ENCODE data around the gene PAM.
"Not testable (repeated sequence)": the region's sequence is repeated elsewhere in the genome, so short reads cannot be mapped to it uniquely, and the experiment has no call there.

The PAM gene

GRCh38 chr5:102754767-102755431 lies at the start of gene PAM:
Gene PAM, plus strand, starts transcription at chr5:102755305. Its CDS starts 110,891 bp downstream, at chr5:102866196.
- DNase-seq = peak; percentile 77 to 78

DNA sequence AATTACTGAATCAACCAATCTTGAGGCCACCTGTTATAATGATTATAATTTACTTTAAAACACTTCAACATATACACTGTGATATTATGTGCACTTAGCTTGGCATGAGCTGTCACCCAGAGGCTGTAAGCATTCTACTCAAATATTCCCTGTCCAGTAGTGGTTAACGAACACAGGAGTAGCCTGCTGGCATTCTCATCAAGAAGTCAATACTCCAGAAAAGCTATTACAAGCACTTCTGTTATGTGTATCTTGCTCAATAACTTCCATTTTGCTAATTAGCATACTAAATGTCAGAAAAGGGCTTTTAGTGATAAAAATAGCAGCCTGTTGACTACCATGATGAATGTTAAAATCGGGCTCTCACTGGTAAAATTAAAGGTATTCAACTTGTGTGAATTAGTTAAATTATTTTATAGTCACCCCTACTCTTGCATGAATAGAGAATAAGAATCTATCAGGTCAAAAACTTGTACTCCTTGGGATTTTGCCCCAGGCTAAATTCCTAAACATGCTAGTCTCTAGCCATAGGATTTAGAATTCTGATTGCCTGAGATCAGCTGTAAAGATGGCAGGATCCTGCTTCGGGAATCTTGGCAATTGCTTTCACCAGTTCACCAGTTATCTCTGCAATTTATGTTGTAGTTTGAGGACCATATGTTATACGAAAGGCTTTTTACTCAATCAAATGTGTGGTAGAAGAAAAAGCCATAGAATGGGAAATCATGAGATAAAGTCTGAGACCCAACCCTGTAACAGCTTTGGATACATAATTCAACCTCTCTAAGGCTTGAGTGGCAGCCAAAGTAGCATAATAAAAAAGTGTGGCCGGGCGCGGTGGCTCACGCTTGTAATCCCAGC lies 43.4 kb upstream of the PAM start:
- DNase-seq = no peak

DNA sequence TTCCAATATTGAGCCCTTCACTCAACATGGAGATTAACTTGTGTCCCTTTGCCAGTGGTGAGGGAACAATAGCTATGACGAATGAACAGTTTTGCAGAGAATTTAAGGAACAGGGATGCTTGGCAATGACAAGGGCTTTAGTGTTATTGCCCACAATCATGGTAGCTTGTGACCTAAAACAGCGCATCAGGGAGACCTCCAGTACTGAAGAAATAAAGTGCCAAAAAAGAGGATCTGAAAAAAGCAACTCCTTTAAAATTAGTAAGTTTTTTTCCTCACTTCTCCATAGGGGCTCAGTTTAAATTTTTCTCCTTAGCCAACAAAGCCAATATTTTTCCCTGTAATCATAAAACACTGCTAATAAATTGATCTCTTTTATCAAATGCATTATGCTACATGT lies 41.8 kb upstream of the PAM start:
- no peak for DNase-seq

GRCh38 chr5:102713682-102714231 lies 41.3 kb upstream of the PAM start:
- DNase-seq = no peak

DNA sequence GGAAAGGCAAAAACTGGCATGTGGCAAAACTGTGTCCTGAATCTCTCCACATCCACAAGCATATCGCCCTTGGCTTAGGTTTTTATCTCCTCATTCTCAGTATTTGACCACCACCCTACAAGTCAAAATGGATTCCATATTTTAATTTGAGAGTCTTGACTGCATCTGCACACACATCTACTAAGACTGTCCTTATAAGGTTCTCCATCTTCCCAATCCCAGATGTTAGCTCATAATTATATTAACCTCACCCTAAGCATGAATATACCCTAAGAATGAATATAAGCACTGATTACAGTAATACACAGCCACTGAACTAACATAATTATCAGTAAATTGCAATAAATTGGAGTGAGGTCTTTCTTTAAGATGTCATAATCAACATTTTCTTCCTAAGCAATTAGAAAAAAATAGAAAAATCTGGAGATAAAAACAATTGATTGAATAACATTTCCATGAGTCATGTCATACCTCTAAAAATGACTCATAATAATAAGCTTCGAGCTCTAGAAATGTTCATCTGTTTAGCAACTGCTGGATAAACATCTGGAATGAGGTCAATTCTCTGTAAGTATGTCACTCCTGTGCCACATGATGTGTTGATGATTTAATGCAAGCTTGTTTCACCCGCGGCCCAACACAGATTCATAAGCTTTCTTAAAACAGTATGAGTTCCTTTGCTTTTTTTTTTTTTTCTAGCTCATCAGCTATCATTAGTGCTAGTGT lies 39.9 kb upstream of the PAM start:
- no peak for DNase-seq

- no peak for DNase-seq
These were observed 39.1 kb upstream of the PAM start for GRCh38 chr5:102716017-102716416.

- DNase-seq = no peak
These were observed 36.3 kb upstream of the PAM start for GRCh38 chr5:102718819-102719218.

DNA sequence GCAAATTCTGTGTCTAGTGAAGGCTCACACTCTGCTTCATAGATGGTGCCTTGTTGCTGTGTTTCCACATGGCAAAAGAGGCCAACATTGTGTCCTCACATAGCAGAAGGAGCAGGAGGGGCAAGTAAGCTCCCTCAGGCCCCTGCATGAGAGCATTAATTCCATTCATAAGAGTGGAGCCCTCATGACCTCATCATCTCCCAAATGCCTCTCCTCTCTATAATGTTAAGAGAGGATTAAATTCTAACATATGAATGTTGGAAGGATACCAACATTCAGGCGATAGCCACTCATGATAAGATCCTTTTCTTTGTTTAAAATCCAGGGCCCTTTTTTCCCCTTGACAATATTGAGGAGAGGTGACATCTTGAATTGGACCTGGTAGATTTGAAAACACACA lies 35.2 kb upstream of the PAM start:
- no peak for DNase-seq

GRCh38 chr5:102720969-102721368 lies 34.1 kb upstream of the PAM start:
- DNase-seq = no peak

- no peak for DNase-seq
These were observed 32.2 kb upstream of the PAM start for GRCh38 chr5:102722931-102723330.

DNA sequence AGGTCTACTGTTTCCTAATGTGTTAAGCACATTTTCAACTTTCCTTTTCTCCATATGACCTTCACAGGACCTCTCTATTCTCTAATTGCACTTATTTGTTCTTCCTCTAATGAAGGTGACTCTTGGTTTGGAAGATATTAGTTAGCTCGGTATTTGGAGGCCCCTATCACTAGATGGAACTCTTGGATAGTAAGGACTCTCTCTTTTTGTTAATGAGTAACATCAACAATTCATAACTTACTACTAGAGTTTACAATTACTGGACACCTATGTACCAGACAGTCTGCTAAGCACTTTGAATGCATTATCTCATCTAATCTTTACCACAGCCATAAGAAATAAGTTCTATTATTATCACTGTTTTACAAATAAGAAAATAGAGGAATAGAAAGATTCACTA lies 23.4 kb upstream of the PAM start:
- DNase-seq = no peak

DNA sequence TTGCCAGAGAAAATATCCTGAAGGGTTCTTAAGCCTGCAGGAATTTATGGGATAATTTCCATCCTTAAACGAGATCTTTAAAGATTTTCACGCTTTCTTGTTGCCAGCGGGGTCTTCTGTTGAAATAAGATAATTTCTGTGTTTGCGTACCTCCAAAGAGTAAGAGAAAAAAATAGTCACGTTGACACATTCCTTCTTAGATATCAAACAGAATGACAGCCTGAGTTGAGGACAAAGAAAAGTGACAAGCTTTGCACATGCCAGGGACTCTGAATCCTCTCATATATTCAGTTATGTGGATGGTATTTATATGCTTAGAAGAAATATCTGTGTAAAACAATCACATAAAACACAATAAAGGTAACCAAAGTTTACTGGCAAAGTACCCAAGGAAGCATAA lies 21.6 kb upstream of the PAM start:
- DNase-seq = no peak

- DNase-seq = no peak
These were observed 17.9 kb upstream of the PAM start for GRCh38 chr5:102737161-102737560.

DNA sequence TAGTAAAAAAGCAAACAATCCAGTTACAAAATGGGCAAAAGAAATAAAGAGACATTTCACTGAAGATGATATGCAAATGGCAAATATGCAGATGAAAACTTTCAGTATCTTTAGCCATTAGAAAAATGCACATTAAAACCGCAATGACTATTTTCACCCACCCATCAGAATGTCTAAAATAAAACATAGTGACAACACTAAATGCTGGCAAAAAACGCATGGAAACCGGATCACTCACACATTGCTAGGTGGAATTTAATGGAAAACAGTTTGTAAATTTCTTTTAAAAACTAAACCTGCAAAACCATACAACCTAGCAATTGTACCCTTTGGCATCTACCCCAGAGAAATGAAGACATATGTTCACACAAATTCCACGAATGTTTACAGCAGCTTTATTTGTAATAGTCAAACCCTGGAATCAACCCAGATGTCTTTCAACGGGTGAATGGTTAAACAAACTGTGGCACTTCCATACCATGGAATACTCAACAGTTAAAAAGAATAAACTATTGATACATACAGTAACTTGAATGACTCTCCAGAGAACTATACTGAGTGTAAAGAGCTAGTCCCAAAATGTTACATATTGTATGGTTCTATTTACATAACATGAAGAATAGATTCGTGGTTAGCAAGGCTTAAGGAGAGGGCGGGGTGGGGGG lies 17.2 kb upstream of the PAM start:
- no peak for DNase-seq

- DNase-seq = no peak
These were observed 14.6 kb upstream of the PAM start for GRCh38 chr5:102740515-102740914.

- no peak for DNase-seq
These were observed 12.9 kb upstream of the PAM start for GRCh38 chr5:102742215-102742614.

DNA sequence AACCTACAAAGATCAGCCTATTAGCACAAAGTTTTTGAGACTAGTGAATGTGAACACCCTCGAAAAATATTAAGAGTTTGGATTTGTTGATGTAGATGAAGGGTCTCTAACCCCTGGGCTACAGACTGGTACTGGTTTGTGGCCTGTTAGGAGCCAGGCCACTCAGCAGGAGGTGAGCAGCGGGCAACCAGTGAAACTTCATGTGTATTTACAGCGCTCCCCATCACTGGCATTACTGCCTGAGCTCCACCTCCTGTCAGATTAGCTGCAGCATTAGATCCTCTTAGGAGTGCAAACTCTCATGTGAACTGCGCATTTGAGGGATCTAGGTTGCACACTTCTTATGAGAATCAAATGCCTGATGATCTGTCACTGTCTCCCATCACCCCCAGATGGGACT lies 11.2 kb upstream of the PAM start:
- no peak for DNase-seq

DNA sequence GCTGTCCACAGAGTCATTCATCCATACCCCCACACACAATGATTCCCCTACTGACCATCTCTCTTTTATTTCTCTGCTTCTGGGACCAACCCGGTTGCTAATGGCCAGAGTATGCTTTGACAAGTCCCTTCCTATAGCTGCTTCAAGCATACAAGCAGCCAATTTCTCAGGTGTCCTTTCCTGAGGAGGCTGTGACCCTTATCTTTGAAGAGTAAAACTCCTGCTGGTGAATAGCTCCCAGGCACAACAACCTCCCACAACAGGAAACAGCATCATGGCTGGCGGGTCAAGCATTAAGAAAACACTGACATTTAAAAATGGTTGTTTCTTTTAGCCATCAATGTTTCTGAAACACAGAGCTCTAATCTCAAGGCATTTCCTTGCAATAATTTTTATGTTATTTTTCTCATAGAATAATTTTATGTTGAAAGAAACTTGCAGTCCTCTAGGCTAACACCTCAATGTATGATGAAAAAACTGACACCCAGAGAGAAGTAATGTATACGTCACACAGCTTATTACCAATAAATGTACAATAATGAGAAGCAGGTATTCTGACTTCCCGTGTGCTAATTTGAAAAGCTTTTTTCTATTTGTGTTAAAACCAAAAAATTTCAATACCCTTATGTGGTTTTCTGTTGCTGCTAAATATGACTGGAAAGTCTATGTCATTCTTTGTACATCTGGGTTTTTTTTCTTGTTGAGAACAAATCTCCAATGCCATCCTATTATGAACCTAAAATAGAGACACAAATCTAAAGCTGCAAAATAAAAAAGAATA lies 7.5 kb upstream of the PAM start:
- DNase-seq = no peak

- no peak for DNase-seq
These were observed 5.6 kb upstream of the PAM start for GRCh38 chr5:102749416-102750030.

GRCh38 chr5:102750151-102750834 lies 4.8 kb upstream of the PAM start:
- DNase-seq = no peak

DNA sequence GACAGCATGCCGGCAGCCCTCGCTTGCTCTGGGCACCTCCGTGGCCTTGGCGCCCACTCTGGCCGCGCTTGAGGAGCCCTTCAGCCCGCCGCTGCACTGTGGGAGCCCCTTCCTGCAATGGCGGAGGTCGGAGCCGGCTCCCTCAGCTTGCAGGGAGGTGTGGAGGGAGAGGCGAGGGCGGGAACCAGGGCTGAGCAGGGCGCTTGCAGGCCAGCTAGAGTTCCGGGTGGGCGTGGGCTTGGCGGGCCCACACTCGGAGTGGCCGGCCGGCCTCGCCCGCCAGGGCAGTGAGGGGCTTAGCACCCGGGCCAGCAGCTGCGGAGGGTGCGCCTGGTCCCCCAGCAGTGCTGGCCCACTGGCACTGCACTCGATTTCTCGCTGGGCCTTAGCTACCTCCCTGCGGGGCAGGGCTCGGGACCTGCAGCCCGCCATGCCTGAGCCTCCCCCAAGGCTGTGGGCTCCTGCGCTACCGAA lies 3.2 kb upstream of the PAM start:
- DNase-seq = not testable (repeated sequence)
